GM18951 (cell line): ENCODE data around the gene SLC4A11.

Experiments used
- POLR2A ChIP-seq: IDR thresholded peaks from 4 replicates; pipeline ENCODE4 v1.6.1; 2011; ENCODE audit warnings: mild to moderate bottlenecking; ENCODE audit not compliant: insufficient read length, insufficient read depth; ENCODE audit errors: extremely low read depth
- in situ Hi-C: fragments of 300-500 bp; cut with MboI; formaldehyde crosslinking; loops from one replicate; pipeline ENCODE4 v1.12.0; 2022; ENCODE audit warnings: low sequenced_read_pairs, mixed read lengths, inconsistent platforms; ENCODE audit not compliant: unreplicated experiment

The SLC4A11 gene

DNA sequence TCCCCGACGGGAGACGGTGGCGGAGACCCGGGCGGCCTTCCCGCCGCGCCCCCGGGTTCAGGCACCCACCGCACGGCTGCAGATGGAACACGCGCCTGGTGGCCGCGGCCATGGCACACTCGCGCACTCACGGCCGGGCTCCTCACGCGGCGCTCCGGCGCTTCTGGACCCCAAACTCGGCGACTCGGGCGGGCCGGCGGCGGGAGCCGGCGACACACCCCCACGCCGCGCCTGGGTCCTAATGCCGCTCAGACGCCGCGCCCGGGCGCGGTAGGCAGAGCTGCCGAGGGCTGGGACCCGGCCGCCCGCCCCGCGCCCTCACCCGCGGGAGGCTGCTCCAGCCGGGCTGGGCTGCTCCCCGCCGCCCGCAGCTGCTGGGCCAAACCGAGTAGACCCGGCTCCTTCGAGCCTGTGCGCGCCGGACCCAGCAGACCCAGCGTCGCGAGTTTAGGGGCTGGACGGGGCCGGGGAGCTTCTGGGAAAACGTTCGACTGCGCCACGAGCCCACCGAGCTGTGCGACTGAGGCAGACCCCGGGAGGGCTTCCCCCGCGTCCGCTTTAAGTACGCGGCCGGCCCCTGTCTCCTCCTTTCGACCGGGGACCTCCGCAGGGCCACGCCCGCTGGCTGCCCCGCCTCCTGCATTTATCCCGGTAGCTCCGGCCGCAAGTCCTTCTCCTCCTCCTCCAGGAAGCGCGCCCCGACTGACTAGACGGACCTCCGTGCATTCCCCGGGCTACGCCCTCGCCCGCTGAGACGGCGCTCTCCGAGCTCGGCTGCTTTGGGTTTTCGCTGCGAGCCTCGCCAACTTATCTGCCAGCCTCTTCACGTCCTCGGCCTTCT lies at the start of gene SLC4A11:
Gene SLC4A11, minus strand, starts transcription at position 165 of the 841 bp plus-strand sequence. Its CDS starts 53 bp downstream, at position 112.
- in situ Hi-C loops, result no loop called here

DNA sequence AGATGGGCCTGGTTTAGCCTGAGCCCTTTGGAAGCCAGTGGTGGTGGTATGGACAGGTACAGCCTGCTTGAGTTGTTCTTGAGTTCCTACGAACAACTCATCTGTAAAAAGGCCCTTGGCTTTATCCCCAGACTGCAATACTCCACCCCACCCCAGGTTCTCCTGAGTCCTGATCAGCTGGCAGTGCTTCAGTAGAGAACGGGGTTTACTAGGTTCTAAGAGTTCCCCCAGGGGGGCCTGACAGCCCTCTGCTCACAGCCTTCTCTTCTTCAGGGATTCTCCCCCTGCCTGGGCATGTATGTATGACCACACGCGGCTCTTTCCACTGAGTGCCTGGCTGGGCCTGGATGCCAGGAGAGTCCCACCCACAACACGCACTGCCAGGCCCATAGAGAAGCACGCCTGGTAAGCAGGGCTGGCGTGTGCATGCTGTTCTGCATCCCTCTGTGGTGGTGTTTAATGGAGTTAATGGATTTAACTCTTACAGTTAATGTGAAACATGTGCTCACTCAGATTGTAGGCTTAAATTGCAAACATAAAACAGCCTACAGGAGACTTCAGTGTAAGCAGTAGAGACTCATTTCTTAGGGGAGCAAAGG lies 44.3 kb upstream of the SLC4A11 start:
- in situ Hi-C loops, result no loop called here
- no peak for TF ChIP-seq POLR2A

More for the DNA sequence above, at the start of gene SLC4A11:
- no peak for TF ChIP-seq POLR2A

DNA sequence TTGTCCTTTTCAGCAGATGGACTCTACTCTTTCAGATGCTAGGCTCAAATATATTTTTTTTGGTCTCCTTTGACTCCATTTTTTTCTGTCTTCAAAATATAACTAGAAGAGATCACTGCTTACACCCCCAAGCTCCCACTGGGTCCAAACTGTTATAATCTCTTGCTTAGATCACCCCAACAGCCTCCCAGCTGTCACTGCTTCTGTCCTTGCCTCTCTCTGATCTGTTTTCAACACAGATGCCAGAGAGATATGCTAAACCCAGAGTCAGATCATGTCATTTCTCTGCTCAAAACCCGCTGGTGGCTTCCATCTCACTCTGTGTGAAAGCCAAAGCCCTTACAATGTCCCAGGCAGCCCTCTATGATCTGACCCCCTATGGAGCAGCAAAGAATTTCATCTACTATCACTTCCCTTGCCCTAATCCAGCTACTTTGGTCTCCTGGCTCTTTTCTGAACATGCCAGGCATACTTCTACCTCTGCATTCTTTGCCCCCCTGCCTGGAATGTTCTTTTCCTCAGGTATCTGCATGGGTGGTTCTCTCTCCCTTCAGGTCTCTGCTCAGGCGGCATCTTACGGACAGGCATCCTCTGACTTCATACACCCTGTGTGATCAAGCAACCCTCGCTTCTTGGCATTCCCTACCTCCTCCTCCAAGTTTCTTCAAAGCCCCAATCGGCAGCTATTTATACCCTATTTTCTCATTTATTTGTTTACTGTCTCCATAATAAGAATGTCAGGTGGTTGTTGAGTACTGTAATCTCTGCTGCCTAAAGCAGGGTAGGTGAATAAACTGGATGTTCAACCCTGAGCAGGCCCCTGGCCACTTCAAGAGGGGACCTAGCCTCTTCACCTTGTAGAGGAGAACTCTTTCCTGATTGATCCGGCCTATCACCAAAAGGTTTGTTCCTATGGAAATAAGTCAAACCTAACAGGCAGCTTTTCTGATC lies 43.6 kb upstream of the SLC4A11 start:
- no peak for TF ChIP-seq POLR2A
- in situ Hi-C loops, result no loop called here

DNA sequence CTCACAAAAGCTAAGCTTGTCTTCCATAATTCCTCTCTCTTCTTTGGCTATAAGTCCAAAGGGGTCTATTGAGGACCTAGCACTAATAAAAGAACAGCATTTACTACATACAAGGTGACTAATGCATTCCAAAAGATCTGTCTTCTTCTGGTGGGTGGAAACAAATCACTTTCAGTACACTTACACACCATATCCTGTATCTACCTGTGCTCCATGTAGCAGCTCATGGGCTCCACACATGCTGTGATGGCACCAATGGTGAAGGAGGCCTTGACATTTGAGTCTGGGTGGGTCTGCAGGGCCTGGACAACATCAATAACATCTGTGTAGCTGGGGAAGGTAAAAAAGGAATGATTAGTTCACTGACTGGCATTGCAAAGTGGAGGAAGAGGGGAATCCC lies 42.4 kb upstream of the SLC4A11 start:
- in situ Hi-C loops, result no loop called here
- no peak for TF ChIP-seq POLR2A

DNA sequence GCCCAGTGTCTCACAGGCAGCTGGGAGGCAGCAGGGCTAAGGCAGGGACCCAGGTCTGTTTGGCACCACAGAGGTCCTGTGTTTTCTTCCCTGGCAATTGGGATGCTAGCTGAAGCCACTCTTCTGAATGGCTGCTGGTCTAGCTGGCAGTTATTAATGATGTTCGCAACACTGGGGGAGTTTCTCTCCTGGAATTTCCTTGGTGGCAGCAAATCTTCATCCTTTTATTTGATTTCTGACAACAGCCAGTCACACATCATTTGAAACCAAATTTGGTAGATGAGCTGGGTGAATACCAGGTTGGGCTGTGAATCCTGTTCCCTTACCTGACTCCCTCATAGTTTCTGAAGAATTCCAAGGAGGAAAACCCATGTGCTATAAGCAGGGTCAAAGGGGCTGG lies 40.8 kb upstream of the SLC4A11 start:
- no peak for TF ChIP-seq POLR2A

DNA sequence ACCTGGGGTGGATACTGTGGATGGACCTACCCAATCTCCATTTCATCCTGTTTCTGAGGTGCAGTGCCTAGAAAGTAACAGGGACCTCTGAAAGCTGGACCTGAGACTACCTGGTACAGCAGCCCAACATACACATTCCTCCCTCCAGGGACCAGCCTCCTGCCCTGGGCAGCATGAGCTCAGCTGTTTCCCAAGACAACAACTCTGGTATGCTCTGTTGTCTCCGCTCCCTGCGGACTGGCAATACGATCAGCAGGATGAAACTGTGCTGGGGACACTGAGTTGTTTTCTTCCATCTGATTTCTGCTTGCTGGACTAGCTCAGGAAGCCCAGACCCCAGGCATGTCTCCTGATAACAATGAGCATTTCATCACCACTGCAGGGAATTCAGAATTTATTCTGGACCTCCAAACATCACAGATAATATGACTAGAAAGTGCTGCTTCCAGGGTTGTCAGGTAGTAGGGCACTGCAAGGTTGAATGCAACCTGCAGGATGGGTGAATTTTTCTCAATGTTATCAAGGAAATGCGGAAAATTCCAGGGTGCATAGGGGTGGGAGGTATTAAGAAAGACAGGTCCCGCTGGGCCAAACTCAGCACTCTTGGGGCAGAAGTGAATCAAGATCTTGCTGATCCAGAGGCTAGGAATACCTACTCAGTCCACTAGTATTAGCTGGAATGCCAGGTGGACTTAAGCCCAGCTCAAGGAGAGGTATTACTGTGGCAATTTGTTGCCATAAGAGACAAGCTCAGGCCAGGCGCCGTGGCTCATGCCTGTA lies 38.9 kb upstream of the SLC4A11 start:
- TF ChIP-seq POLR2A, result no peak
- in situ Hi-C loops, result no loop called here

More for the DNA sequence above, 40.8 kb upstream of the SLC4A11 start:
- in situ Hi-C loops, result no loop called here

DNA sequence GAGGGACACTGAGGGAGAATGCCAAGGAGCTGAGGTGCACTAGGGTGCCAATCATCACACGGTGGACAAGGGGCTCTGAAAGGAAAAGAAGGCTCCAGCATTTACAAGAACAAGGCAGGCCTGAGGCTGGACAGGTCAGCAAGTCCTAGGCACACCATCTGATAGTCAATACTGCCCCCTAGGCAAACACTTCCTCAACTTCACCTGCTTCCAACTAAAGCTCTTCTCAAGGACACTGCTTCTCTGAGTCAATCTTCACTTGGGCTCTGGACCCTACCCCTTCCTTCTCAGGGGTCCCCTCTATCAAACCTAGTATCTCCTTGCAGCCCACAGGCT lies 37.7 kb upstream of the SLC4A11 start:
- no peak for TF ChIP-seq POLR2A
- in situ Hi-C loops, result no loop called here

DNA sequence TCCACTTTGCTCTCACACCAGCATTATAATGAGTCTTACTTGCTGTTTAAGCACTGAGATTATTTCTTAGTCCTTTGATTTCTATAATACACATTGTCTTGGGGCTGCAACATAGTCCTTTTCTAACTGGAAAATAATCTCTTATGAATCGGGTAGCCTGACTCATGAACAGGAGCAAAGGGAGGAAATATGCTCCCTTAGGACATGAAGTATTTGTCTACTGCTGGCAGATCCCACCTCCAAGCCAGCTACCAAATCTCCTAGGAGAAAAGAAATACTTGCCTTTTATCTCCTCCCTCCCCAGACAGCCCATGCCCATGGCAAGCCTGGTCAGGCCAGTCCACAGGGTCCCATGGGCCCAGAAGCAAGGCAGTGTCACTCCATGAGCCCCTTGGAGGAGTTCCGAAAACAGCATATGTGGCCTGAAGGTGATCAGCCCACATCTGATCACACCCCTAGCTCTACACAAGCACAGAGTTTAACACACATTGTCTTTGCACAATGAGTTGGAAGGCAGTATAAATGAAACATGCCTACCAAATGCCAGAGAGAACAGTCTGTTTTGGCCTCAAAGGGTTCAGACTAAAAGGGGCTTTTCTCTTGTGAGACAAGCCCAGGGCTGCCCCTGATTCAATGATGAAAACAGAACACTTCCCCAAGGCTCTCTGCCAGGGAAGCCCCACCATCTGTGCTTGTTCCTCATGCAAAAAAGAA lies 37.1 kb upstream of the SLC4A11 start:
- in situ Hi-C loops, result no loop called here
- no peak for TF ChIP-seq POLR2A

DNA sequence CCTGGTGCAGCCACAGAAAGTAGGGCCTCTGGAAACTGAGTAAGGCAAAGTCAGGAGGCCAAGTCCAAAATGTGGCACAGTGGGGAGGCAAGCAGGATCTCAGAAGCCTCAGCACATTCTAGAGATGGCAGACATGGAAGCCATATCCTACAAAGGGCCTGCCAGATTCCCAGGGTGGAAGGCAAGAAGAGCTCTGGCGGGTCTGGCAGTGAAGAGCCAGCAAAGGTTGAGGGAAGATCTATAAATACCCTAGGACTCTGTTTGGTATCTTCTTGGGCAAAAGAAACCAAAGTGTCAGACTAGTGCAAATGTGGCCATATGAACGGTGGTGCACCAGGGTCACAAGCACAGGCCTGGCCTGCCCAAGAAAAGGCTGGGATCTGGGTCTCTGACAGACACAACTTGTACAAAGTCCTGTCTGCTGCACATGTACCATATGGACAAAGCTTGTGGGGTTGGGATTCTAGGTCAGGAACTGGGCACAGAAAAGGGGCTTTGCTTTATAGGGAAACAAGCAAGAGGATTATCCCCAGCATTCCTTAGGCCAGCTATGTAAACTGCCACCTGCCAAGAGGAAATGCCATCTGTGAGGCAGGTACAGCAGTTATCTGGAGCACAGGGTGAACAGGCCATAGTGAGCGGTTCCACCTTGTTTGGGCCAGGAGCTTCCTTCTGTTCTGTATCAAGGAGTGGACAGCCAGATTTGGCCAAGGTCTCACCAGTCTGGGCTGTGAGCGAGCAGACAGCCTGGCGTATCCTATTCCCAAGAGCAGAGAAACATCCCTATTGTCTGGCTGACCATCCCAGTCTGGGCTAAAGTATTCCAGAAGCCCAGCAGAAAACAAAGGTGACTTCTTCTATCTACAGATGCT lies 36.3 kb upstream of the SLC4A11 start:
- in situ Hi-C loops, result no loop called here

DNA sequence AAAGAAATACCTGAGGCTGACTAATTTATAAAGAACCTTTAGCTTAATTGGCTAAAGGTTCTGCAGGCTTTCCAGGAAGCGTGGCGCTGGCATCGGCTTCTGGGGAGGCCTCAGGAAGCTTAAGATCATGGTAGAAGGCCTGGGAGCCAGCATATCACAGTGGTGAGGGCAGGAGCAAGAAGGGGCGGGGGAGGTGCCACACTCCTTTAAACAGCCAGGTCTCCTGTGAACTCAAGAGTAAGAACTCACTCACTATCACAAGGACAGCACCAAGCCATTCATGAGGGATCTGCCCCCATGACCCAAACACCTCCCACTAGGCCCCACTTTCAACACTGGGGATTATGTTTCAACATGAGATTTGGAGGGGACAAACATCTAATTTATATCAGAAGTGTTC lies 34.4 kb upstream of the SLC4A11 start:
- in situ Hi-C loops, result no loop called here
- no peak for TF ChIP-seq POLR2A

More for the DNA sequence above, 36.3 kb upstream of the SLC4A11 start:
- TF ChIP-seq POLR2A, result no peak

DNA sequence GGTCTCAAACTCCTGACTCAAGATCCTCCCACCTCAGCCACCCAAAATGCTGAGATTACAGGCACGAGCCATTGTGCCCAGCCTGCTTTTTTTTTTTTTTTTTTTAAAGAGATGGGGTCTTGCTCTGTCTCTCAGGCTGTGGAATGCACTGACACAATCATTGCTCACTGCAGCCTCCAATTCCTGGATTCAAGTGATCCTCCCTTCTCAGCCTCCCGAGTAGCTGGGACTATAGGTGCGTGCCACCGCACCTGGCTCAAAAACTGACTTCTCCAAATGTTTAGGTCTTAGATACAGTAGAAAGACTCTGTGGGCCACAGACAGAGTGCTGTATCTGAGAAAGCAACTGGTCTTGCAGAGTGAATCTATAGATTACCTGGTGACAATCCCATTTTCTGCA lies 31.1 kb upstream of the SLC4A11 start:
- no peak for TF ChIP-seq POLR2A
- in situ Hi-C loops, result no loop called here
